ENCODE measurements around the gene PHF8.

The PHF8 gene

DNA sequence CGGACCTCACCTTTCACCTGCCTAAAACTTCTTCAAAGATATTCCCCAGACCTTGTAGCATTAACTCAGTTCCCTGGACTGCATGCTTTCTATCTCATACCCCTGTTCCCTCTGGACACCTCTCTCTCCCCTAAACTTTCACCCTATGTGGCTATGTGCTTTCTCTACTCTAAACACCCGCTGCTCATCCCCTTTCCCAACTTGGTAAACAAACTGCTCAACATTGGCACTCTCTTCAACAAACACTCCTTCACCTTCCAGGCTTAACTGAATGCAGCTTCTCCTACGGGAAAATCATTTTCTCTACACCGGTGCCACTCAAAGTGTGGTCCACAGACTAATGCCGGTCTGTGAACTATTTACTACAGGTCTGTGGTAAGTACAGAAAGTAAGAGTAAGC is 19.9 kb downstream of the PHF8 start:
- in situ Hi-C loops (cut with MboI; ENCODE audit: low sequenced_read_pairs) = no loop called here

DNA sequence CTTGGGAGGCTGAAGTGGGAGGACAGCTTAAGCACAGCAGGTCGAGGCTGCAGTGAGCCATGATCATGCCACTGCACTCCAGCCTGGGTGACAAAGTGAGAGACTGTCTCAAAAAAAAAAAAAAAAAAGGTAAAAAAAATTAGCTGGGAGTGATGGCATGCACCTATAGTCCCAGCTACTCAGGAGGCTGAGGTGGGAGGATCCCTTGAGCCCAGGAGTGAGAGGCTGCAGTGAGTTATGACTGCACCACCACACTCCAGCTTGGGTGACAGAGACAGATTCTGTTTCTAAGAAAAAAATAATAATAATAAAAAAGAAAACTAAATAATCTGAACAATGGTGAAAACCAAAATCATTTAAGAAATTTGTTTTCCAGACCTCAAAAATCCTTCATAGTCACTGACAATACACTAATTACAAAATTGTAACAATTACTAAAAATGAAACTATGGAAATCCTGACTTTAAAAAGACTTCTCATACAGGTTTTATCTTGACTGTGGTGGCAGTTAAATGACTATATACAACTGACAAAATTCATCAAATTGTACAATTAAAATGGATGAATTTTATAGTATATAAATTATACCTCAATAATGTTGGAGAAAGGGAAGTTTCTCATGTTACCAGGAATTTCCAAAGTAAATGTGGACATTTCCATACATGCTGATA is 31.3 kb downstream of the PHF8 start:
- in situ Hi-C loops (cut with MboI; ENCODE audit: low sequenced_read_pairs) = no loop called here

DNA sequence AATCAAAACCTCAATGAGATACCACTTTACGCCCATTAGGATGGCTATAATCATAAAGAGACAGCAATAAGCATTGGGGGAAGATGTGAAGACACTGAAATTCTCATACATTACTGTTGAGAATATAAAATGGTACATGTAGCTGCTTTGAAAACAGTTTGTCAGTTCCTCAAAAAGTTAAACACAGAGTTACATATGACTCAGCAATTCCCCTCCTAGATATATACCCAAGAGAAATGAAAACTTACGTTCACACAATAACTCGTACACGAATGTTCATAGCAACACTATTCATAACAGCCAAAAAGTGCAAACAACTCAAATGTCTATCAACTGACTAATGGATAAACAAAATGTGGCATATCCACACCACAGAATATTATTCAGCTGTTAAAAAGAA is 36.6 kb downstream of the PHF8 start:
- in situ Hi-C loops (cut with MboI; ENCODE audit: low sequenced_read_pairs) = no loop called here

DNA sequence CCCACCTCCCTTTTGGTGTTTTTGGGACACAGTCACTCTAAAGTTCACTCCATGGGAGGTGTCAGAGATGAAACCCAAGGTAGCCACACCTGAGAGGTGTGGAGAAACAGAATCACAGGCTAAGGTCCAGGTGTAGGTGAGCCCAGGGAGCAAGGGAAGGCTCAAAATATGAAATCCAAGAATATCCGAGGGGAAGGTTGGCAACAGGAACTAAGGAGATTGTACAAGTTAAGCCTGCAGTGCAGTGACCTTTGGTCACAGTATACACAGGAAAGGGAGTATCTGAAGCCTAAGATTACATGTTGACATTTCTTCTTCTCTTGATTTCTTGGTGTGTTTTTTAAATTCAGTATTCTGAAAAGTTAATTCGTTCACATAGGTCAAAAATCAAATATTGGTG is 46.5 kb downstream of the PHF8 start:
- in situ Hi-C loops (cut with MboI; ENCODE audit: low sequenced_read_pairs) = no loop called here

DNA sequence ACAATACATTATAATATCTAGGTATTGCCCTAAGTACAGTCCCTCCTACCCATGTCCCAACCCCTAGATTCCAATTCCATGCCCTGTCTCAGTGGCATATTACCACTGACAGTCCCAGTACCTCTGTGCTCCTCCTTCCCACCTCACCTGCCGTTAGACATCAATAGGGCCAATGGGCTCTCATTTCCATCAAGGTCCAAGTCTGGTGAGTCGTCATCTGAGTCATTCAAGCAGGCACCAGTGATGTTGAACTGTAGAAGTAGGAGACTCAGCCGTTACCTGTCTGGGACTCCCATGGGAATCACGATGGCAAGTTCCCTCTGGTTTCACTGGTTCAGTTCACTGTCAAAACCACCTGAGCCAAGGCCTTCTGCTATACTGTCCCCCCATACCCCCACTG is 51.7 kb downstream of the PHF8 start:
- in situ Hi-C loops (cut with MboI; ENCODE audit: low sequenced_read_pairs) = no loop called here

DNA sequence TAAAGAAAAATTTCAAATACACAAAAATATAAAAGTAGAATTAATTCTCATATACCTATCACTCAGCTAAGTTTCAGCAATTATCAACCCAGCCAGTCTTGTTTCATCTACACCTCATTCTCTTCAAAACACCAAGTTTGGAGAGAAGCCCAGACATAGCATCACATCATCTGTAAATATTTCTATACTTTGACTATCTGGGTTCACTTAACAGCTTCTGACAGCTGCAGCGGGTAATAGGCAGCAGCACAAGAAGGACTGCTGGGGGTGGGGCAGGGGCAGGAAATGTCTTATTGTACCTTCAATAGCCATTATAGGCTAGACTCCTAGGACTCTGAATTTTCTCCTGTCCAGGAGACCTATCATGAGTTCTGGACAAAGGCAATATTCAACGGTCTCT is 54.1 kb downstream of the PHF8 start:
- in situ Hi-C loops (cut with MboI; ENCODE audit: low sequenced_read_pairs) = no loop called here

DNA sequence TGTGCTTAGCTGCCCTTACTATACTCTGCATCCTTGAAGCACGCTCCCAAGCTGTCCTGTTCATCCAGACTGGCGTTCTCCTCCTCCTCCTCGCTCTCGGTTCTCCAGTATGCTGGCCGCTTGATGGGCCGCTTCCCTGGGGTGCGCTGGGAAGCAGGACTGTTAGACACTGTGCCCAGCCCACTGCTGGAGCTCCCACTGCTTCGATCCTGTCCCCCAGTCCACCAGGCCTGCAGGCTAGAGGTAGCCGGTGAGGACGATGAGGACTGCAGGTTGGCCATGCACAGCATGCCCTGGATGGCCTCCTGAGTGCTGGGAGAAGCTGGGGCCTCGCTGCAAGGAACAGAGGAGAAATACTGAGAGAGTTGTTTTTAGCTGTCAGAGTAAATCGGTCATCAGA is 59.4 kb downstream of the PHF8 start:
- in situ Hi-C loops (cut with MboI; ENCODE audit: low sequenced_read_pairs) = no loop called here

DNA sequence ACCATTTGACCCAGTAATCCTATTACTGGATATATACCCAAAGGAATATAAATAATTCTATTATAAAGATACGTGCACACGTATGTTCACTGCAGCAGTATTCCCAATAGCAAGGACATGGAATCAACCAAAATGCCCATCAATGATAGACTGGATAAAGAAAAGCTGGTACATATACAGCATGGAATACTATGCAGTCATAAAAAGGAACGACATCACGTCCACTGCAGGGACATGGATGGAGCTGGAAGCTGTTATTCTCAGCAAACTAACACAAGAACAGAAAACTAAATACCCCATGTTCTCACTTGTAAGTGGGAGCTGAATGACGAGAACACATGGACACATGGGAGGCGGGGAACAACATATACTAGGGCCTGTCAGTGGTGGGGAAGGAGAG is 69.7 kb downstream of the PHF8 start:
- in situ Hi-C loops (cut with MboI; ENCODE audit: low sequenced_read_pairs) = no loop called here

DNA sequence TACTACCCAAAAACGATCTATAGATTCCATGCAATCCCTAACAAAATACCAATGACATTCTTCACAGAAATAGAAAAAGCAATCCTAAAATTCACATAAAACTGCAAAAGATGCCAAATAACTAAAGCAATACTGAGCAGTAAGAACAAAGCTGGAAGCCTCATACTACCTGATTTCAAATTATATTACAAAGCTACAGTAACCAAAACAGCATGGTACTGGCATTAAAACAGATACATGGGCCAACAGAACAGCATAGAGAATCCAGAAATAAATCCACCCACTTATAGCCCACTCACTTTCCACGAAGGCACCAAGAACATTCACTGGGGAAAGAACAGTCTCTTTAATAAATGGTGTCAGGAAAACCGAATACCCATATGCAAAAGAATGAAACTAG is 74.7 kb downstream of the PHF8 start:
- in situ Hi-C loops (cut with MboI; ENCODE audit: low sequenced_read_pairs) = no loop called here

DNA sequence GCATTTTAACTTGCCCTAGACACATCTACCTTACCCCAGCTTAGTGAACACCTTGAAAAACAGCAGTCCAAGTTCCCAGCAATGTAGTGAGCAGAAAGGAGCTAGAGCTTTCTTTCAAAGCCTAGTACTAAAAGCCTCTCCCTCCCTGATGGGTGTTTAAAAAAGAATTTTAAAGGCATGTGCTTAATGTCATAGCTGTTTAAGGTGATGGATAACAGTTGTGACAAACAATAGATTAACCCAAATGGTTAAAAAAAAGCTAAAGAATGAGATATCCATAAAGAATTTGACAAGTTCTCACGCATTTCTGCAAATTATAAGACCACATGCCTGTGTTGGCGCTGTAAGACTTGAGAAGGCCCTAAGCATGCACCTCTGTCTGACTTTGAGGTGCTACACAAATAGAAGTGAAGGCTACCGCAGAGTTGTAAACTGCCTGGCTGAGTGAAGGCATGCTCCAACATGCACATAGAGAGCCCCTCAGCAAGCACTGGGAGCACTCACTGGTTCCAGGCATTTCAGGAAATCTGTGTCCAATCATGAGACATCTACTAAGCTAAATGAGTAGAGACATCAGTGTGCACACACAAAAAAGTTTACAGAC is 94.0 kb downstream of the PHF8 start:
- in situ Hi-C loops (cut with MboI; ENCODE audit: low sequenced_read_pairs) = no loop called here

DNA sequence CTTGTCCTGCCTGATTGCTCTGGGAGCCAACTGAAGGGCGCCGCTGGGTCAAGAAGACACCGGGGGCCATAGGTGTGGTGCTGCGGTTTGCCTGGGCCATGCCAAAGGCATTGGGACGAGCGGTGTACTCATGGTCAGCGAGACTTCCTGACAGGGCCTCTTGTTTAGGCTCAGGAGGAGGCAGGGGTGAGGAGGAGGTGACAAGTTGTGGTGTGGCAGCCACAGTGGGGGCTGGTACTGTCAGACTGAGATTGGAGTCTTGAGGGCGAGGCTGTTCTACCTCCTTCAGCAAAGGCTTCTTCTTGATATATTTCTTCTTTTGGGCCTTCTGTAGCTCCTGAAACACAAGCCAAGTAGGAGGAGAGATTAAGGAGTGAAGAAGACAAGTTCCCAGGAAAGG is 104.1 kb downstream of the PHF8 start:
- in situ Hi-C loops (cut with MboI; ENCODE audit: low sequenced_read_pairs) = no loop called here

DNA sequence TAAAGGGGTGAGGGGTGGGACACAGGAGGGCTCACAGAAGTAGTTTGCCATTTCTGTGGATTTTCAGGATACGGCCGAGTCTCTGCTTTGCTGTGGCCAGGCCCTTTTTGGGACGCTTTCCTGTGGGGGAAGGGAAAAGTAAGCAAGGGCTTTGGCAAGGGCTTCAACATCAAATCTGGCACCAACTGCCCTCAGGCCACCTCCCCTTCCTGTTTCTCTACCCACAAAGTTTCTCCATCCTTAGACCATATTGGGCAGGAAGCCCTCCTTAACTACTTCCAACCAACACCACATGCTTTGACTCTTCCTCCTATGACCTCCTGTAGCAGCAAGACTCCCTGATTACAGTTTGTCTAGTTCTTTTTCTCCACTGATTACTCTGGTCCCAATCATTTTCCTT is 105.1 kb downstream of the PHF8 start:
- in situ Hi-C loops (cut with MboI; ENCODE audit: low sequenced_read_pairs) = no loop called here

DNA sequence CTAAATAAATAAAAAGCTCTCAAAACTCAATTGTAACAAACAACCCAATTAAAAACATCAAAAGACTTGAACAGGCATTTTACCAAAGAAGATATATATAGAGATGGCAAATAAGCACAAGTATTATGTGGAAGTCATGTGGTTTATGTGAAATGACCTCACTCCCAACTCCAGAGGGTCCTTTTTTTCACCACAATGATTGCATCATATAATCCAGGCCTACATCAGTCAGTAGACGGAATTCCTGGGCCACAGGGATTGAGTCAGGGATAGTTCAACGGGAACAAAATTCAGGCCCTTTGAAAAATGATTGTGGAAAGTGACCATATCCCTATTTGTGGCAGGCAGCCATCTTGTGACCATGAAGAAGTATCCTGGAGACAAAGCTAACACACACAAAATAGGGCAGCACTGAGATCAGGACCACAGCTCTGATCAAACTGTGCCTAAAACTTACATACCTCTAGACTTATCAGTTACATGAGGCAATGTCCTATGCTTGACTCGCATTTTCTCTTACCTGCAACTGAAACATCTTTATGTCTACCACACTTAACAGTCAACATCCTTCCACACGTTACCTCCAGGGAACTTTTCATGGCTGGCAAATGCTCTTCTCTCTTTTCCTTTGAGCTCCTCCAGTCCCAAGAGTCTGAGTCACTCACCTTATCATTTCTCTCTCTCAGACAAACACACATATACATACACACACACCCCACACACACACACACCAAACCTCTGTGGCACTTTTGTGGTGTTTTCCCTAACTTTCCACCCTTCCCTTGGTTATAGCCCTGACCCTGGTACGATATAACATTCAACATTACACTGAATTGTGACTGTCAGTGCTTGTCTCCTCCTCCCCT is 113.5 kb downstream of the PHF8 start:
- in situ Hi-C loops (cut with MboI; ENCODE audit: low sequenced_read_pairs) = no loop called here

DNA sequence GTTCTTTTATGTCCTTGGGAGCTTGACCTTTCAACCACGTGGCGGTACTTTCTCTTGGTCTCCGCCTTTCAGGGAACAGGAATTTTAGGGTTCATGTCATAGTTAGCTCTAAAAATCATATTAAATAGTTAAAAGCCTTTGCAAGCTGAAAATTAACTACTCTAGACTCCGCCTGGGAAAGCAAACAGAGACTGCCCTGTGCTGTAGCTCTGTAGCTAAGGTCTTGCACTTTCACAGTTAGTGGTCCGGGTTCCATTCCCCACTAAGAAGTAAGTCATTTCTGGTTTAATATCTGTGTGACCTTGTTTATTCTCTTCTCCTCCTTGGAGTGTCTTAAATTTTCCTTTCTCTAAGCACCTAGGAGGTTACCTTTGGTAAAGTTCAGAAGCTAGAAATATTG is 118.2 kb downstream of the PHF8 start:
- in situ Hi-C loops (cut with MboI; ENCODE audit: low sequenced_read_pairs) = no loop called here

DNA sequence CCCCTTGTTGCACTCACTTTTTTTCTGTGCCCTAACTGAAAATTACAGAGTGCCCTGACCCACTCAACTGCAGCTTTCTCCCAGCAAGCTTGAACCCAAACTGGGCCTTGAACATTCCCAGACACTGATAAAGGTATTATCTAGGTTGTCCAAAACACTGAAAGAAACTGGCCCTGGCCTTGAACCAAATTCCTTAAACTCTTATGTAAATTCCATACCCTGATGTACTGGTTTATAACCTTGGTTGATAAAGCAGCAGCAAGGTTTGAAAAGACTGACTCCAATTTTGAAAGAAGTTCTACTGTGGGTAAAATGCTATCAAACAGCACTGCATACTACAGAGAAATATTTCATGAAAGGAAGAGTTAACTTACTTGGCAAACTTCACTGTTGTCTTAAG is 125.6 kb downstream of the PHF8 start:
- in situ Hi-C loops (cut with MboI; ENCODE audit: low sequenced_read_pairs) = no loop called here

DNA sequence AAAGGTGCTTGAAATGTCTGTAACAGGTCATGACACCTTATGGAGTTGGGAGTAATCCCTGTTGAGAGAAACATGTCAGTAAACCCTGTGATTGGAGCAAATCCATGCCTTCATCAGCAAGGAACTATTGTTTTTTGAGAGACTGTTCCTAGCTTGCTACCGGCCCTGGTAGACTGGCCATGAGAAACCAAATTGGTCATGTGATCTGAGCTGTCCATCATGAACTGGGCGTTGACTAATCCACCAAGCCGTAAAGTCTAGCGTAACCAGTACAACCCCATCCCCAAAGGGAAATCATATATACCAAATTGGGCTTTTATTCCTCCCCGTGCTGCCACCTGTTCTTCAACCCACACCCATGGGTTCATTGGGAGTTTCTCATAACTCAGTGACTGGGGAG is 143.7 kb downstream of the PHF8 start:
- in situ Hi-C loops (cut with MboI; ENCODE audit: low sequenced_read_pairs) = no loop called here

DNA sequence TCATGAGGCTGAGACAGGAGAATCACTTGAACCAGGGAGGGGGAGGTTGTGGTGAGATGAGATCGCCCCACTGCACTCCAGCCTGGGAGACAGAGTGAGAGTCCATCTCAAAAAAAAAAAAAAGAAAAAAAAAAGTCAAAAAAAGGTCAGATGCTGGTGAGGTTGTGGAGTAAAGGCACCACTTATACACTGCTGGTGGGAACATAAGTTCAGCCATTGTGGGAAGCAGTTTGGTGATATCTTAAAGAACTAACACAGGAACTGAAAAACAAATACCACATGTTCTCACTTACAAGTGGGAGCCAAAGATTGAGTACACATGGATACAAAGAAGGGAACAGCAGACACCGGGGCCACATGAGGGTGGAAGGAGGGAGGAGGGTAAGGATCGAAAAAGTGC is 149.0 kb downstream of the PHF8 start:
- in situ Hi-C loops (cut with MboI; ENCODE audit: low sequenced_read_pairs) = no loop called here

All from HL-60/S4 treated with retinoic acid at 250 ng/mL for 4 days and 3 days (cell line).